ENCODE data around the gene CCDC40.

CCDC40 gene

GRCh38 chr17:80104956-80105375 is 68.5 kb downstream of the CCDC40 start:
- no peak for DNase-seq

GRCh38 chr17:80105762-80106161 is 69.3 kb downstream of the CCDC40 start:
- DNase-seq = no peak

- DNase-seq = no peak
Measured at GRCh38 chr17:80106176-80106575, 69.7 kb downstream of the CCDC40 start.

DNA sequence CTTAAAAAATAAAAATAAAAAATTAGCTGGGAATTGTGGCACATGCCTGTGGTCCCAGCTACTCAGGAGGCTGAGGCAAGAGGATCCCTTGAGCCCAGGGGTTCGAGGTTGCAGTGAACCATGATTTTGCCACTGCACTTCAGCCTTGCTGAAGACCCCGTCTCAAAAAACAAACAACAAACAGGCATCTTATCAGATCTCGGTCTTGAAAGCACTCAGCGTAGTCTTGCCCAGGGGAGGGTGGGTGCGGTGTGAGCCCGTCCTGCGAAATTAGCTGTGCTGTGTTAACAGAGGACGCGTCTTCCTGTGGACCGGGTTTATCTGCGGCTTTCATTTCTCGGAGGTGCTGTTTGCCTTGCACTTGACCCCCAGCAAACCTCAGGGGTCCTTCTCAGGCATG is 70.3 kb downstream of the CCDC40 start:
- no peak for DNase-seq

DNA sequence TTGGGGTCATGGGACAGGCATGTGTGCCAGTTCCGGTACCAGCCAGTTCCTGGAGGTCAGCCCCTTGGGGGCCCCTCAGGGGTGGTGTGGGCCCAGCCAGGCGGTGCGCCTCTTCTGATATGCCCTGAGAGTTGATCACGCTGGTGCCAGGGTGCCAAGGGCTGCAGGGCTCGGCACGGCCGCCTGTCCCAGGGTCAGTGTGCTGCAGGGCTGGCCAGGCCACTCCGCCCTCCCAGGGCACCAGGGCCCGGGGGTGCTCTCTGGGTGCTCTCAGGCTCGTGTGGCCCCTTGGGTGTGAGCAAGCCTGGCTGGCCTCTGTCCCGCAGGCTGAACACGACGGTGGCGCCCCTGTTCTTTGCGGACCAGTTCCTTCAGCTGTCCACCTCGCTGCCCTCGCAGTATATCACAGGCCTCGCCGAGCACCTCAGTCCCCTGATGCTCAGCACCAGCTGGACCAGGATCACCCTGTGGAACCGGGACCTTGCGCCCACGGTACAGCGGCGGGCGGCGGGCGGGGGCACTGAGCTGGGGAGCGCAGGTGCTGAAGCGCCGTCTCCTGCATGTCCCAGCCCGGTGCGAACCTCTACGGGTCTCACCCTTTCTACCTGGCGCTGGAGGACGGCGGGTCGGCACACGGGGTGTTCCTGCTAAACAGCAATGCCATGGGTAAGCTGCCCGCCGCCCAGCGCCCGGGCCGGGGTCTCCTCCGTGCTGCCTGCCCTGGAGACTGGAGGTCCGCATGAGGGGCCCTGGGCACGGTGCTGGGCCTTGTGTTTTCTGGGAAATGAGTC is 71.0 kb downstream of the CCDC40 start:
- DNase-seq = no peak

DNA sequence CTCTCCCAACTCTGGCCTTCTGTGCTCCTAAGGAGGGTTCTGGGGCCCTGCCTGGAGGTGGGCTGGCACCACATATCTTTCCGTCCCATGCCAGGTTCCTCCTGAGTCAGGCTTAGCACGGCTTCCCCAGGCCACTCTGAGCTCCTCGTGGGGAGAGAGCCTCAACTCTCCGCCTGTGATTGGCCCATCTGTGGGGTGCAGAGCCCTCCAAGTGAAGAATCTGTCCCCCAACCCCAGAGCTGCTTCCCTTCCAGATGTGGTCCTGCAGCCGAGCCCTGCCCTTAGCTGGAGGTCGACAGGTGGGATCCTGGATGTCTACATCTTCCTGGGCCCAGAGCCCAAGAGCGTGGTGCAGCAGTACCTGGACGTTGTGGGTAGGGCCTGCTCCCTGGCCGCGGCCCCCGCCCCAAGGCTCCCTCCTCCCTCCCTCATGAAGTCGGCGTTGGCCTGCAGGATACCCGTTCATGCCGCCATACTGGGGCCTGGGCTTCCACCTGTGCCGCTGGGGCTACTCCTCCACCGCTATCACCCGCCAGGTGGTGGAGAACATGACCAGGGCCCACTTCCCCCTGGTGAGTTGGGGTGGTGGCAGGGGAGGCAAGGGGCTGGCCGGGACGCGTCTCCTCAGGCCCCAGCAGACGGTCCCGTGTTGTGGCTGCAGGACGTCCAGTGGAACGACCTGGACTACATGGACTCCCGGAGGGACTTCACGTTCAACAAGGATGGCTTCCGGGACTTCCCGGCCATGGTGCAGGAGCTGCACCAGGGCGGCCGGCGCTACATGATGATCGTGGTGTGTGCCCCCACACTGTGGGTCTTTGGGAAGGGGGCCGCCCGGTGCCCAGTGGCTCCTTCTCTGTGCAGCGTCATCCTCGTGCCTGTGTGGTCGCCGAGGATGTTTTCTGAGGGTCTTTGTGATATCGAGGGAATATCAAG is 71.9 kb downstream of the CCDC40 start:
- no peak for DNase-seq

- no peak for DNase-seq
Measured at GRCh38 chr17:80109066-80109660, 72.7 kb downstream of the CCDC40 start.

DNA sequence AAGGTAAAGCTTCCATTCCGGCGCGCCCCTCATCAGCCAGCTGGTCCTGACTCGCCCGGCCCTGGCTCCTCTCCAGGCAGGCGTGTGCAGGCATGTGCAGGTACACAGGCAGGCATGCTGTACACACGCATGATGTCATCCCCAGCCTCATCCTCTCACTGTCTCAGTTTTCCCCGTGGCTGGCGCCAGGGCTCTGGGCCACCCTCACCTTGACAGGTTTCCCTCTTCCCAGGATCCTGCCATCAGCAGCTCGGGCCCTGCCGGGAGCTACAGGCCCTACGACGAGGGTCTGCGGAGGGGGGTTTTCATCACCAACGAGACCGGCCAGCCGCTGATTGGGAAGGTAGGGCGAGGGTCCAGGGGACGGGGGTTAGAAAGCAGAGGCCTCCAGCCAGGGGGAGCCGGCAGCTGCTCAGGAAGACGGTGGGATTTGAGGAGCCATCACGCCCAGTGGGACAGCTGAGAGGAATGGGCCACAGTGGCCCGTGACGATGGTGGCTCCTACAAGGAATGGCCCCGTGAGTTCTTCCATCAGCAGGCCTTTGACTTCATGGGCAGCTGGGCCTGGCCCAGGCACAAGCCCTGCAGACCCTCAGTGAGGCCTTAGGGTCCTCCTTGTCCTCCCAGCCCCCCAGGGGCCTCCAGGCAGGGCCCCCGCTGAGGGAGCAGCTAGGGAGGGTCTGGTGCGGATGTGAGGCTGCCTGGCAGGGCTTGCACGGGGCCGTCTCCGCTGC is 73.4 kb downstream of the CCDC40 start:
- DNase-seq = no peak

- DNase-seq = no peak
Measured at GRCh38 chr17:80110447-80110812, 74.0 kb downstream of the CCDC40 start.

DNA sequence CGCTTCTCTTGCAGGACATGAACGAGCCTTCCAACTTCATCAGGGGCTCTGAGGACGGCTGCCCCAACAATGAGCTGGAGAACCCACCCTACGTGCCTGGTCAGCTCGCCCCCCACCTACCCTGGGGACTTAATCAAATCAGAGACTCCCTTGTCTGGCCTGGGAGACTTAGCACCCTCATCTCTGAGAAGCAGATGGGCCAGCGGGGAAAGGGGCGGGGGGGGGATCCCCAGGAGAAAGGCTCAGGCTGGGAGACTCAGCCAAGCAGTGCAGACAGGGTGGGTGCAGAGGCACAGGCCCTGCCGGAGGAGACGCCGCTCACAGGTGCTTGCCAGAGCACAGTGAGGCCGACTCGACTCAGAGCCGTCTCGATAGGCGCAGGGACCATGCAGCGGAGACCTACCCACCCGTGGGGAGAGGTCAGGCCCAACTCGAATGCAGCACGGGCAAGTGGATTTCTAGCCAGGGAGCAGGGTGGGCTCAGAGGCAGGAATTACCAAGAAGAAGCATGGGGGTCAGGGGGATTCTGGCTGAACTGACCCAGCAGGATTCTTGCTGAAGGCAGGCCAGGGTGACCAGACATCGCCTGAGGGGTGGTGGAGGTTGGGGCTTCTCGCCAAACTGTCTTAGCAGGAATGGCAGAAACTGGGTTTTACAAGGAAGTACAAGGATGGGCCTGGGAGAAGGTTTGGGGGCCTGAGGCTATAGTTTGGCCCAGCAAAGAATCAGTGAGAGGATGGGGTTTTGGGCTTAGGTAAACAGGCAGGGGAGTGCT is 74.7 kb downstream of the CCDC40 start:
- no peak for DNase-seq

DNA sequence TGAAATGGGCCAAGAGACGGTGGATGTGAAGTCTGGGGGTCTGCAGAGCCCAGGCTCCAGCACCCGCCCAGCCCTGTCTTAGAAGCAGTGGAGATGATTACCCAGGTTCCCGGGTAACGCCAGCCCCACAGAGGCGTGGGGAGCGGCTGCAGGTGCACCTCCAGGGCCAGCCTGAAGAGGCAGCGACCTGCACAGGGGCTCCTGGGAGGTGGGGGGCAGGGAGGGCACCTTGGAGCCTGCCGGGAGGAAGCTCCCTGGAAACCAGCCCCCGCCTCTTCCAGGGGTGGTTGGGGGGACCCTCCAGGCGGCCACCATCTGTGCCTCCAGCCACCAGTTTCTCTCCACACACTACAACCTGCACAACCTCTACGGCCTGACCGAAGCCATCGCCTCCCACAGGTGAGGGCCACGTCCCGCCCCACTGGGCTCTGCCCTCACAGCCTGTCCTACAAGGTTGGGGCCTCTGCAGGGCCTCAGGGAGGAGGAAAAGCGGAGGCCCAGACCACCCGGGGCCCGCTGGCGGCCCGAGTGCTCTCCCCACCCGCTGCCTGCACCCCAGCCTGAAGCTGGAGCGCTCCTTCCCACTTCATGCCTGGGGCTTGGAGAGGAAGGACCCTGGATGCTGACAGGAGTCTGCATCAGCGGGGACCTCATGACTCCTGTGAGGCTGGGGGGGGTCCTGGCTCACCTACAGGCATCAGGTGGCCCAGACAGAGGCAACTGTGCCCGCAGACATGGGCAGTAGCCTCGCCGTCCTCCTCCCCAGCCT is 75.4 kb downstream of the CCDC40 start:
- DNase-seq = no peak

DNA sequence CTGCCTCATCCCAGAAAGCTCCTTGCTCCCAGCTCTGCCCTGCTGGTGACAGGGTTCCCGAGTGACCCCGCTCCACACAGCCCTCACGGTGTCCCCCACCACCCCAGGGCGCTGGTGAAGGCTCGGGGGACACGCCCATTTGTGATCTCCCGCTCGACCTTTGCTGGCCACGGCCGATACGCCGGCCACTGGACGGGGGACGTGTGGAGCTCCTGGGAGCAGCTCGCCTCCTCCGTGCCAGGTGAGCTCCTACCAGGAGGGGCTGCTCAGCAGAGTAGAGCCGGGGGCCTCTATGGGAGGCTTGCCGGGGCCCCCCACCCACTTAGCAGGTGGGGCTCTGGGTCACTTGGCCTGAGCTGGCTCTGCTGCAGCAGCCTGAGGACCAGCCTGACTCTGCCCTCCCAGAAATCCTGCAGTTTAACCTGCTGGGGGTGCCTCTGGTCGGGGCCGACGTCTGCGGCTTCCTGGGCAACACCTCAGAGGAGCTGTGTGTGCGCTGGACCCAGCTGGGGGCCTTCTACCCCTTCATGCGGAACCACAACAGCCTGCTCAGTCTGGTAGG is 76.1 kb downstream of the CCDC40 start:
- no peak for DNase-seq

GRCh38 chr17:80113033-80113484 is 76.6 kb downstream of the CCDC40 start:
- no peak for DNase-seq

DNA sequence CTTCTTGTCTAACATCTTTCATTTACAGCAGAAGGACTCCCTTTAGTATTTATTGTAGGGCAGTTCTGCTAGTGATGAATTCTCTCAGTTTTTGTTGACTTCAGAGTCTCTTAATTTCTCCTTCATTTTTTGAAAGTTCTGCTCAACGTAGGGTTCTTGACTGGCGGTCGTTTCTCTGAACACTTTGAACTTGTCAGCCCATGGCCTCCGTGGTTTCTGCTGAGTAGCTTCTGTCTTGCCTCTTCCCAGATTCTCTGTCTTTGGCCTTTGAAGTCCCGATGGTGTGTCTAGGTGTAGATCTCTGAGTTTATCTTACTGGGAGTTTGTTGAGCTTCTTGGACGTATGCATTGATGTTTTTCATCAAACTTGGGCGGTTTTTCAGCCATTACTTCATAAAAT is 78.3 kb downstream of the CCDC40 start:
- no peak for DNase-seq

DNA sequence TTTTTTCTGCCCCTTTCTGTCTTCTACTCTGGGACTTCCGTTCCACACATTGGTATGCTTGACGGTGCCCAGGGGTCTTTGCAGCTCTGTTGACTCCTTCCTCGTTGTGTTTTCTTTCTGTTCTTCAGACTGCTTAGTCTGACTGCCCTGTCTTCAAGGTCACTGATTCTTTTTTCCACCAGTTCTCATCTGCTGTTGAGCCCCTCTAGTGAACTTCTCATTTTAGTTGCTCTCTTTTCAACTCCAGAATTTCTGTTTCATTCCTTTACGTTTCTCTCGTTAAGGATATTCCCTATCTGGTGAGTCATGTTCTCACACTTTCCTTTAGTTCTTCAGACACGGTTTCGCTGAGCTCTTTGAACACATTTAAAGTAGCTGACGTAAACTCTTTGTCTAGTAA is 78.7 kb downstream of the CCDC40 start:
- DNase-seq = no peak

DNA sequence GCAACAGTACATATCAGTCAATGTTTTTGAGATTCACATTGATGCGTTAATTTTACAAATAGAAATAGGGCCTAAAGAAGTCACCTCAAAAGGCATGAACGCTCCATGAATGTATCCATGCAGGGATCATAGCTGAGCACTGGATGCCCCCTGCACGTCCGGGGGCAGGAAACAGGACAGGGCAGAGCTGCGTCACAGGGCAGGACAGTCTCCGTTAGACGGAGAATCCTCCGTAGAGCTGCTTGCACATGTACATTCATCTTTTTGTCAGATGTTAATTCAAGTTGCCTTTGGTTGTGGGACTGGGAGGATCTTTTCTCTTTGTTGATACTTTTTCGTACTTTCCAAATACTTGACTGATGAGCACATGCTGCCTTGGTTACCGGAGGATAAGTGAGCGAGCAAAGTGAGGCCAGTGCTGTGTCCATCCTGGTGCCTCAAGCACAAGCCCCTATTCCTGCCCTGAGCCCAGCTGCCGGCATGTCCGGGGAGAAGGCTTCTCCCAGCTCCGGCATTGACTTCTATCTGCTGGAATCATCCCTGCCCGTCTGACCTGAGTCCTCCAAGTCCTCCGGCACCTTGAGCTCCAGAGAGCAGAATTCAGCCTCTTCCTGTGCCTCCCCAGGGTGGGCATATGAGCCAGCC is 80.0 kb downstream of the CCDC40 start:
- no peak for DNase-seq

- no peak for DNase-seq
Measured at GRCh38 chr17:80116921-80117380, 80.5 kb downstream of the CCDC40 start.

DNA sequence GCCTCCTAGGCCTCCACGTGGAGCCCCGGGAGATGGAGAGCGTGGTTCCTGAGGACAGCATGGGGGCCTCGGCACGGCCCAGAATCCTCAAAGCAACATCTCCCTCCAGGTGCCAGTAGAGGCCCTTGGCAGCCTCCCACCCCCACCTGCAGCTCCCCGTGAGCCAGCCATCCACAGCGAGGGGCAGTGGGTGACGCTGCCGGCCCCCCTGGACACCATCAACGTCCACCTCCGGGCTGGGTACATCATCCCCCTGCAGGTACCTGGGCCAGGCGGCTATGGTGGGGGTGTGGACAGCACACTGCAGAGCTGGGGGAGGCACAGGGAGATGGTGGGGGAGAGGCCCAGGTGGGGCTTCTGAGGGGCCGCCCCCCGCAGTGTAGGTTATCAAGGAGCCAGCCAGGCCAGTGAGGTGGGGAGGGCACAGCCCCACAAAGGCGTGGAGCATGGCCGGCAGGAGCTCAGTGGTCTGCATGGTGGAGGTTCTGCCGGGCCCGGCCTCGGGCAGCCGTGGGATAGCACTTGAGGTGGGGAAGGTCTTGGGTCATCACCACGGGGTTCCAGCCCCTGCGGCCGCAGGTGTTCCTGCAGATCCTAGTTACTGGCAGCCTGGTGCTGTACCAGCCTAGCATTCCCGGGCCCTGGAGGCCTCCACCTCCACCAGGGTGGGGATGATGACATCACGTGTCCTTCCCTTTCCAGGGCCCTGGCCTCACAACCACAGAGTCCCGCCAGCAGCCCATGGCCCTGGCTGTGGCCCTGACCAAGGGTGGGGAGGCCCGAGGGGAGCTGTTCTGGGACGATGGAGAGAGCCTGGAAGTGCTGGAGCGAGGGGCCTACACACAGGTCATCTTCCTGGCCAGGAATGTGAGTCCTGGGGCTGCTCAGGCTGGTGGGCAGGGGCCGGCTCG is 81.3 kb downstream of the CCDC40 start:
- DNase-seq = no peak

GRCh38 chr17:80118601-80119270 is 82.3 kb downstream of the CCDC40 start:
- DNase-seq = no peak
